GM23338 (cell line): Measurements from ENCODE around the gene ADRB2. TPM values are rescaled to one million over a fixed set of nuclear protein-coding genes. Genes with fewer than 3 reads are reported as not detected.

Experiments
- ATAC-seq: fragments of 200-7000 bp; cut with Tn5 transposase; 3 replicates; pipeline ENCODE4 v1.9.1; 2020
- DNase-seq: peaks from one replicate; pipeline ENCODE4 v3.0.0-alpha.2; 2015; ENCODE audit warnings: low spot score
- H2AFZ ChIP-seq: fragments of 200-600 bp; sonication (generic); 2 replicates; pipeline ENCODE4 v1.8.0; 2016; ENCODE audit warnings: antibody characterized with exemption, mild to moderate bottlenecking, moderate library complexity
- H3F3A ChIP-seq: fragments of 200-600 bp; sonication (generic); replicated peaks from 2 replicates; pipeline ENCODE4 v1.8.0; 2017; ENCODE audit warnings: antibody characterized with exemption, mixed run types, low read depth
- H3K27ac ChIP-seq: fragments of 200-600 bp; sonication (generic); 2 replicates; pipeline ENCODE4 v1.6.1; 2016; ENCODE audit warnings: low read depth
- H3K27me3 ChIP-seq: fragments of 200-600 bp; sonication (generic); 2 replicates; pipeline ENCODE4 v1.8.0; 2016; ENCODE audit warnings: mild to moderate bottlenecking, mixed run types, moderate library complexity; ENCODE audit not compliant: insufficient read depth
- H3K36me3 ChIP-seq: fragments of 200-600 bp; sonication (generic); 2 replicates; pipeline ENCODE4 v1.8.0; 2016; ENCODE audit warnings: mild to moderate bottlenecking; ENCODE audit not compliant: insufficient read depth
- H3K4me1 ChIP-seq: fragments of 200-600 bp; sonication (generic); 2 replicates; pipeline ENCODE4 v1.8.0; 2016; ENCODE audit warnings: mild to moderate bottlenecking, moderate library complexity; ENCODE audit not compliant: insufficient read depth
- H3K4me2 ChIP-seq: fragments of 200-600 bp; sonication (generic); 2 replicates; pipeline ENCODE4 v1.7.1; 2017; ENCODE audit warnings: mixed run types
- H3K4me3 ChIP-seq: fragments of 200-600 bp; sonication (generic); 2 replicates; pipeline ENCODE4 v1.6.1; 2016; ENCODE audit warnings: mixed run types
- H3K79me2 ChIP-seq: fragments of 200-600 bp; sonication (generic); replicated peaks from 2 replicates; pipeline ENCODE4 v1.8.0; 2017; ENCODE audit warnings: mild to moderate bottlenecking; ENCODE audit not compliant: insufficient read depth
- H3K9me2 ChIP-seq: fragments of 200-600 bp; sonication (generic); 2 replicates; pipeline ENCODE4 v1.8.0; 2017; ENCODE audit not compliant: insufficient read depth
- H4K20me1 ChIP-seq: fragments of 200-600 bp; sonication (generic); replicated peaks from 2 replicates; pipeline ENCODE4 v1.8.0; 2017; ENCODE audit warnings: mild to moderate bottlenecking; ENCODE audit not compliant: insufficient read depth
- H3K27ac Mint-ChIP-seq: 2 replicates; pipeline ENCODE4 v1.8.0; 2020; ENCODE audit warnings: inconsistent platforms, mild to moderate bottlenecking, moderate library complexity, mixed read lengths
- H3K27me3 Mint-ChIP-seq: 3 replicates; pipeline ENCODE4 v1.8.0; 2022; ENCODE audit warnings: low read depth, mild to moderate bottlenecking, moderate library complexity, mixed read lengths, inconsistent platforms; ENCODE audit not compliant: insufficient read depth, poor library complexity
- H3K36me3 Mint-ChIP-seq: 3 replicates; pipeline ENCODE4 v1.8.0; 2021; ENCODE audit warnings: low read depth, mild to moderate bottlenecking, inconsistent platforms, moderate library complexity, mixed read lengths
- H3K4me1 Mint-ChIP-seq: 3 replicates; pipeline ENCODE4 v1.8.0; 2020; ENCODE audit warnings: mild to moderate bottlenecking, inconsistent platforms, mixed read lengths
- H3K4me3 Mint-ChIP-seq: 3 replicates; pipeline ENCODE4 v1.8.0; 2021; ENCODE audit warnings: moderate library complexity, mild to moderate bottlenecking, inconsistent platforms, mixed read lengths
- H3K9me3 Mint-ChIP-seq: 3 replicates; pipeline ENCODE4 v1.8.0; 2020; ENCODE audit warnings: moderate library complexity, mild to moderate bottlenecking, inconsistent platforms, mixed read lengths
- CREB1 ChIP-seq: fragments of 250-450 bp; sonication (Bioruptor Pico); IDR thresholded peaks from 2 replicates; pipeline ENCODE4 v1.5.0; 2020; ENCODE audit warnings: low read depth, mild to moderate bottlenecking, moderate library complexity
- EZH2 ChIP-seq: fragments of 200-600 bp; sonication (generic); IDR thresholded peaks from one replicate; pipeline ENCODE4 v1.8.0; 2017; ENCODE audit warnings: antibody characterized with exemption, mild to moderate bottlenecking, low read depth; ENCODE audit not compliant: unreplicated experiment
- JUNB ChIP-seq: IDR thresholded peaks from one replicate; pipeline ENCODE4 v1.6.1; 2016; ENCODE audit warnings: antibody characterized with exemption; ENCODE audit not compliant: unreplicated experiment
- NANOG ChIP-seq: IDR thresholded peaks from 2 replicates; pipeline ENCODE4 v1.6.1; 2016; ENCODE audit warnings: antibody characterized with exemption, borderline replicate concordance
- POLR2AphosphoS5 ChIP-seq: IDR thresholded peaks from 2 replicates; pipeline ENCODE4 v1.6.1; 2016; ENCODE audit warnings: antibody characterized with exemption, low read depth
- STAT1 ChIP-seq: IDR thresholded peaks from one replicate; pipeline ENCODE4 v1.6.1; 2016; ENCODE audit warnings: antibody characterized with exemption; ENCODE audit not compliant: unreplicated experiment
- ZNF331 ChIP-seq: fragments of 250-450 bp; sonication (Bioruptor Pico); IDR thresholded peaks from 2 replicates; pipeline ENCODE4 v1.5.0; 2020; ENCODE audit warnings: low read depth, mild to moderate bottlenecking, moderate library complexity
- ZNF462 ChIP-seq: fragments of 250-450 bp; sonication (Bioruptor Pico); IDR thresholded peaks from 2 replicates; pipeline ENCODE4 v1.5.0; 2020; ENCODE audit warnings: mild to moderate bottlenecking, moderate library complexity
- polyA plus RNA-seq: library from polyadenylated mRNA; unstranded; fragments of >200 nt; fragmentation: Nextera tagmentation; extraction: Ambion mirVana; gene quantifications from 2 replicates; pipeline ENCODE4 v1.2.1, GENCODE V29; 2016
- total RNA-seq: library from RNA; depleted of rRNA; stranded (reverse); fragments of >200 nt; shearing (Covaris generic); gene quantifications from 2 replicates; pipeline ENCODE4 v1.2.3, GENCODE V29; 2014
- TF ChIP-seq, protein P1 (sequence below): IDR thresholded peaks from one replicate; pipeline ENCODE4 v1.6.1; 2018; ENCODE audit warnings: antibody characterized with exemption; ENCODE audit not compliant: unreplicated experiment
- TF ChIP-seq, protein P2 (sequence below), 2 experiments: fragments of 200-600 bp in 1 of 2; sonication (generic) in 1 of 2; conservative IDR thresholded peaks; 2 replicates each; pipeline versions ENCODE4 v1.5.1 to v1.6.1; 2016 to 2017; ENCODE audit warnings: antibody characterized with exemption in 2 of 2, low read depth in 2 of 2, mild to moderate bottlenecking in 2 of 2, moderate library complexity in 1 of 2
- TF ChIP-seq, protein P3 (sequence below): IDR thresholded peaks from 2 replicates; pipeline ENCODE4 v1.6.1; 2016; ENCODE audit warnings: antibody characterized with exemption

ADRB2 gene
- total and polyA plus RNA-seq, 2 experiments from 2014 or later = 0.44 to 1.3 TPM

- TF ChIP-seq ZNF462 (CRISPR knock-in tag) (no peak), NANOG (no peak)
- TF ChIP-seq, protein P1, sequence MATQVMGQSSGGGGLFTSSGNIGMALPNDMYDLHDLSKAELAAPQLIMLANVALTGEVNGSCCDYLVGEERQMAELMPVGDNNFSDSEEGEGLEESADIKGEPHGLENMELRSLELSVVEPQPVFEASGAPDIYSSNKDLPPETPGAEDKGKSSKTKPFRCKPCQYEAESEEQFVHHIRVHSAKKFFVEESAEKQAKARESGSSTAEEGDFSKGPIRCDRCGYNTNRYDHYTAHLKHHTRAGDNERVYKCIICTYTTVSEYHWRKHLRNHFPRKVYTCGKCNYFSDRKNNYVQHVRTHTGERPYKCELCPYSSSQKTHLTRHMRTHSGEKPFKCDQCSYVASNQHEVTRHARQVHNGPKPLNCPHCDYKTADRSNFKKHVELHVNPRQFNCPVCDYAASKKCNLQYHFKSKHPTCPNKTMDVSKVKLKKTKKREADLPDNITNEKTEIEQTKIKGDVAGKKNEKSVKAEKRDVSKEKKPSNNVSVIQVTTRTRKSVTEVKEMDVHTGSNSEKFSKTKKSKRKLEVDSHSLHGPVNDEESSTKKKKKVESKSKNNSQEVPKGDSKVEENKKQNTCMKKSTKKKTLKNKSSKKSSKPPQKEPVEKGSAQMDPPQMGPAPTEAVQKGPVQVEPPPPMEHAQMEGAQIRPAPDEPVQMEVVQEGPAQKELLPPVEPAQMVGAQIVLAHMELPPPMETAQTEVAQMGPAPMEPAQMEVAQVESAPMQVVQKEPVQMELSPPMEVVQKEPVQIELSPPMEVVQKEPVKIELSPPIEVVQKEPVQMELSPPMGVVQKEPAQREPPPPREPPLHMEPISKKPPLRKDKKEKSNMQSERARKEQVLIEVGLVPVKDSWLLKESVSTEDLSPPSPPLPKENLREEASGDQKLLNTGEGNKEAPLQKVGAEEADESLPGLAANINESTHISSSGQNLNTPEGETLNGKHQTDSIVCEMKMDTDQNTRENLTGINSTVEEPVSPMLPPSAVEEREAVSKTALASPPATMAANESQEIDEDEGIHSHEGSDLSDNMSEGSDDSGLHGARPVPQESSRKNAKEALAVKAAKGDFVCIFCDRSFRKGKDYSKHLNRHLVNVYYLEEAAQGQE = no peak
These were observed 5.5 kb downstream of the ADRB2 start (continued) for GRCh38 chr5:148831590-148832565.

DNA sequence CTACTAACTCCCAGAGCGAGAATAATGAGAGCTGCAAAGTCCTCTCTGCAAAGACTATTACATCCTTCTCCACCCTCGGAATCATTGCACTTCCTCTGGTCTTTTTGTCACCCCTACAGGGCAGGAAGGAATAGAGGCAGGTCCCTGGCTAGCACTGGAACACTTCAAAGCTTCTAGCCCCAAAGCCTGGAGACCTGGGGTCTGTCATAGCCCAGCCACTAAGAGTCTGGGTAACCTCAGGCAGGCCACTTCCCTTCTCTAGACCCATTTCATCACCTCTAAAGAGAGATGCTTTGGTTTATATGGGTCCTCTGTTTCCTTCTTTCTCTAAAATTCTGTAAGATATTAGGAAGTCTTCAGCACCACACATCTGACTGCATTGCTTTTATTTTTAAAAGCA lies 6.7 kb downstream of the ADRB2 start:
- H3K27ac ChIP-seq = no peak overlapping the region
- H4K20me1 ChIP-seq = no peaks in the 10 kb centered on the region
- H2AFZ ChIP-seq = no peak overlapping the region
- ATAC-seq (no peak), DNase-seq (no peak)
- Mint-ChIP-seq H3K27me3 (peaks cover 6% of the 10 kb centered on the region), H3K9me3 (no peaks in the 10 kb centered on the region), H3K27ac (no peak overlapping the region), H3K4me3 (no peak overlapping the region), H3K4me1 (peaks cover 27% of the 10 kb centered on the region), H3K36me3 (no peaks in the 10 kb centered on the region)
- no peaks in the 10 kb centered on the region for H3K9me2 ChIP-seq
- H3K27me3 ChIP-seq = no peaks in the 10 kb centered on the region
- H3K4me2 ChIP-seq = no peak overlapping the region
- H3K4me3 ChIP-seq = no peak overlapping the region
- H3K79me2 ChIP-seq = no peaks in the 10 kb centered on the region
- H3K4me1 ChIP-seq = peaks cover 4% of the 10 kb centered on the region; the same call in 1 of the 2 replicates
- H3F3A ChIP-seq = no peaks in the 10 kb centered on the region
- no peaks in the 10 kb centered on the region for H3K36me3 ChIP-seq
- TF ChIP-seq, protein P2, sequence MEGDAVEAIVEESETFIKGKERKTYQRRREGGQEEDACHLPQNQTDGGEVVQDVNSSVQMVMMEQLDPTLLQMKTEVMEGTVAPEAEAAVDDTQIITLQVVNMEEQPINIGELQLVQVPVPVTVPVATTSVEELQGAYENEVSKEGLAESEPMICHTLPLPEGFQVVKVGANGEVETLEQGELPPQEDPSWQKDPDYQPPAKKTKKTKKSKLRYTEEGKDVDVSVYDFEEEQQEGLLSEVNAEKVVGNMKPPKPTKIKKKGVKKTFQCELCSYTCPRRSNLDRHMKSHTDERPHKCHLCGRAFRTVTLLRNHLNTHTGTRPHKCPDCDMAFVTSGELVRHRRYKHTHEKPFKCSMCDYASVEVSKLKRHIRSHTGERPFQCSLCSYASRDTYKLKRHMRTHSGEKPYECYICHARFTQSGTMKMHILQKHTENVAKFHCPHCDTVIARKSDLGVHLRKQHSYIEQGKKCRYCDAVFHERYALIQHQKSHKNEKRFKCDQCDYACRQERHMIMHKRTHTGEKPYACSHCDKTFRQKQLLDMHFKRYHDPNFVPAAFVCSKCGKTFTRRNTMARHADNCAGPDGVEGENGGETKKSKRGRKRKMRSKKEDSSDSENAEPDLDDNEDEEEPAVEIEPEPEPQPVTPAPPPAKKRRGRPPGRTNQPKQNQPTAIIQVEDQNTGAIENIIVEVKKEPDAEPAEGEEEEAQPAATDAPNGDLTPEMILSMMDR (conservative IDR thresholded peaks at IDR 0.05; ENCODE audit: low read depth in 2 of 2) = no peak
- no peak for TF ChIP-seq JUNB
- TF ChIP-seq, protein P3, sequence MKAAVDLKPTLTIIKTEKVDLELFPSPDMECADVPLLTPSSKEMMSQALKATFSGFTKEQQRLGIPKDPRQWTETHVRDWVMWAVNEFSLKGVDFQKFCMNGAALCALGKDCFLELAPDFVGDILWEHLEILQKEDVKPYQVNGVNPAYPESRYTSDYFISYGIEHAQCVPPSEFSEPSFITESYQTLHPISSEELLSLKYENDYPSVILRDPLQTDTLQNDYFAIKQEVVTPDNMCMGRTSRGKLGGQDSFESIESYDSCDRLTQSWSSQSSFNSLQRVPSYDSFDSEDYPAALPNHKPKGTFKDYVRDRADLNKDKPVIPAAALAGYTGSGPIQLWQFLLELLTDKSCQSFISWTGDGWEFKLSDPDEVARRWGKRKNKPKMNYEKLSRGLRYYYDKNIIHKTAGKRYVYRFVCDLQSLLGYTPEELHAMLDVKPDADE = no peak
- no peak for TF ChIP-seq EZH2
- no peak for TF ChIP-seq CREB1 (CRISPR knock-in tag)
- no peak for TF ChIP-seq ZNF331
- TF ChIP-seq NANOG = no peak
- no peak for TF ChIP-seq POLR2AphosphoS5
- no peak for TF ChIP-seq STAT1
